A549 (cell line): Measurements from ENCODE around the gene PHKB.

Source experiments
- ATOH8 ChIP-seq: fragments of 250-450 bp; sonication (Bioruptor Pico); IDR thresholded peaks from 2 replicates; pipeline ENCODE4 v1.5.0; 2020; ENCODE audit warnings: low read depth, mild to moderate bottlenecking, moderate library complexity
- CHD4 ChIP-seq: fragments of 200-600 bp; sonication (generic); IDR thresholded peaks from 2 replicates; pipeline ENCODE4 v1.6.1; 2016; ENCODE audit warnings: antibody characterized with exemption, mild to moderate bottlenecking, borderline replicate concordance
- CTCF ChIP-seq: fragments of >200 bp; sonication (Bioruptor Twin); formaldehyde crosslinking; IDR thresholded peaks from 3 replicates; pipeline ENCODE4 v1.5.1; 2016
- ELK1 ChIP-seq: fragments of 150-350 bp; IDR thresholded peaks from 2 replicates; pipeline ENCODE4 v1.6.1; 2014; ENCODE audit warnings: low read depth, mild to moderate bottlenecking, low read length
- HDAC2 ChIP-seq: fragments of 200-600 bp; sonication (generic); IDR thresholded peaks from 2 replicates; pipeline ENCODE4 v1.6.1; 2016
- MAX ChIP-seq: IDR thresholded peaks from 2 replicates; pipeline ENCODE4 v1.6.1; 2012
- MAZ ChIP-seq: fragments of 150-350 bp; IDR thresholded peaks from 2 replicates; pipeline ENCODE4 v1.6.1; 2014; ENCODE audit warnings: antibody characterized with exemption, low read depth, low read length, borderline replicate concordance
- NPAS2 ChIP-seq: fragments of 250-450 bp; sonication (Bioruptor Pico); IDR thresholded peaks from 2 replicates; pipeline ENCODE4 v1.8.0; 2022; ENCODE audit warnings: mild to moderate bottlenecking, moderate library complexity, borderline replicate concordance
- POLR2A ChIP-seq: IDR thresholded peaks from 2 replicates; pipeline ENCODE4 v1.6.1; 2012; ENCODE audit warnings: mild to moderate bottlenecking, low read length
- POLR2AphosphoS2 ChIP-seq: conservative IDR thresholded peaks from 2 replicates; pipeline ENCODE4 v1.6.1; 2012; ENCODE audit warnings: low read length, improper control_type of control experiment, inconsistent platforms
- RAD21 ChIP-seq, 2 experiments: fragments of >200 bp in 1 of 2; sonication (Bioruptor Twin) in 1 of 2; formaldehyde crosslinking in 1 of 2; IDR thresholded peaks in 1 of 2; conservative IDR thresholded peaks in 1 of 2; 2 replicates in 1 of 2; 3 replicates in 1 of 2; pipeline ENCODE4 v1.6.1; 2012 to 2018; ENCODE audit warnings: inconsistent platforms in 1 of 2

- TF ChIP-seq CTCF = no peak
- TF ChIP-seq POLR2AphosphoS2 = no peak
- no peak for TF ChIP-seq MAZ
- TF ChIP-seq HDAC2 = no peak
- TF ChIP-seq POLR2A = no peak
- TF ChIP-seq MAX = no peak
- TF ChIP-seq ATOH8 (CRISPR knock-in tag) = no peak
- TF ChIP-seq ELK1 = no peak
- no peak for TF ChIP-seq RAD21 (conservative IDR thresholded peaks at IDR 0.05 in 1 of 2, IDR thresholded peaks at IDR 0.05 in 1 of 2)
- TF ChIP-seq NPAS2 = no peak
- TF ChIP-seq CHD4 = no peak
These were observed 32.5 kb downstream of the PHKB start for GRCh38 chr16:47493381-47494337.
